Loucy (cell line): ENCODE data around the gene ZBTB18.

Experiments used
- H2AFZ ChIP-seq: fragments of 200-600 bp; sonication (generic); 2 replicates; pipeline ENCODE4 v1.6.0; 2016; ENCODE audit warnings: antibody characterized with exemption, mild to moderate bottlenecking, low read length, moderate library complexity
- H3F3A ChIP-seq: fragments of 200-600 bp; 2 replicates; pipeline ENCODE4 v1.6.0; 2016; ENCODE audit warnings: antibody characterized with exemption, low read depth, mild to moderate bottlenecking
- H3K27me3 ChIP-seq: fragments of 200-600 bp; sonication (generic); 2 replicates; pipeline ENCODE4 v1.6.1; 2014; ENCODE audit warnings: low read length, mild to moderate bottlenecking; ENCODE audit not compliant: insufficient read depth, poor library complexity, severe bottlenecking
- H3K36me3 ChIP-seq: fragments of 200-600 bp; sonication (generic); 2 replicates; pipeline ENCODE4 v1.6.1; 2016; ENCODE audit warnings: low read length; ENCODE audit not compliant: insufficient read depth
- H3K4me1 ChIP-seq: fragments of 200-600 bp; sonication (generic); 2 replicates; pipeline ENCODE4 v1.5.1; 2014; ENCODE audit warnings: low read length, mild to moderate bottlenecking; ENCODE audit not compliant: insufficient read depth, poor library complexity, severe bottlenecking
- H3K4me2 ChIP-seq: fragments of 200-600 bp; sonication (generic); 2 replicates; pipeline ENCODE4 v1.6.0; 2014; ENCODE audit warnings: antibody characterized with exemption, low read length, low read depth, mild to moderate bottlenecking; ENCODE audit not compliant: poor library complexity, severe bottlenecking
- H3K4me3 ChIP-seq: fragments of 200-600 bp; sonication (generic); 2 replicates; pipeline ENCODE4 v1.5.1; 2014; ENCODE audit warnings: low read length, mild to moderate bottlenecking, mixed read lengths; ENCODE audit not compliant: poor library complexity, severe bottlenecking
- H3K79me2 ChIP-seq: fragments of 200-600 bp; sonication (generic); 2 replicates; pipeline ENCODE4 v1.6.1; 2014; ENCODE audit warnings: low read length; ENCODE audit not compliant: insufficient read depth
- H3K9ac ChIP-seq: fragments of 200-600 bp; sonication (generic); 2 replicates; pipeline ENCODE4 v1.6.0; 2014; ENCODE audit warnings: mild to moderate bottlenecking, low read depth, low read length, moderate library complexity; ENCODE audit not compliant: poor library complexity, severe bottlenecking
- H3K9me2 ChIP-seq: fragments of 200-600 bp; sonication (generic); replicated peaks from 2 replicates; pipeline ENCODE4 v1.6.1; 2016; ENCODE audit warnings: low read depth, low read length, mixed read lengths
- H3K9me3 ChIP-seq: fragments of 200-600 bp; sonication (generic); 2 replicates; pipeline ENCODE4 v1.6.1; 2014; ENCODE audit warnings: mild to moderate bottlenecking, antibody characterized with exemption, low read length, low read depth; ENCODE audit not compliant: insufficient read depth
- H4K20me1 ChIP-seq: fragments of 200-600 bp; sonication (generic); 2 replicates; pipeline ENCODE4 v1.6.0; 2014; ENCODE audit warnings: antibody characterized with exemption, low read length, mild to moderate bottlenecking; ENCODE audit not compliant: insufficient read depth, poor library complexity, severe bottlenecking
- CTCF ChIP-seq: fragments of 200-600 bp; sonication (generic); conservative IDR thresholded peaks from 2 replicates; pipeline ENCODE4 v1.5.1; 2014; ENCODE audit warnings: mild to moderate bottlenecking, antibody characterized with exemption, low read length
- EZH2phosphoT487 ChIP-seq: fragments of 200-600 bp; IDR thresholded peaks from 2 replicates; pipeline ENCODE4 v1.6.1; 2018; ENCODE audit warnings: antibody characterized with exemption, mild to moderate bottlenecking, moderate library complexity, borderline replicate concordance

The ZBTB18 gene

GRCh38 chr1:244083383-244083943, 32.4 kb downstream of the ZBTB18 start:
- Histone ChIP-seq H3K4me3 (no peak overlapping the region), H2AFZ (no peak overlapping the region)

GRCh38 chr1:244084763-244085162, 33.7 kb downstream of the ZBTB18 start:
- Histone ChIP-seq H3K4me2 (no peak overlapping the region), H3K9ac (no peak overlapping the region), H3F3A (no peaks in the 10 kb centered on the region), H3K9me3 (no peaks in the 10 kb centered on the region), H4K20me1 (no peaks in the 10 kb centered on the region), H3K4me1 (no peaks in the 10 kb centered on the region), H3K9me2 (no peaks in the 10 kb centered on the region), H2AFZ (no peak overlapping the region), H3K27me3 (no peaks in the 10 kb centered on the region), H3K79me2 (no peaks in the 10 kb centered on the region), H3K4me3 (no peak overlapping the region), H3K36me3 (no peaks in the 10 kb centered on the region)
- no peak for TF ChIP-seq CTCF
- TF ChIP-seq EZH2phosphoT487, result no peak

More at GRCh38 chr1:244083383-244083943, 32.4 kb downstream of the ZBTB18 start:
- H3K9me2 ChIP-seq, result no peaks in the 10 kb centered on the region
- H3K4me1 ChIP-seq, result no peaks in the 10 kb centered on the region
- no peak overlapping the region for H3K9ac ChIP-seq
- no peaks in the 10 kb centered on the region for H3K36me3 ChIP-seq
- TF ChIP-seq CTCF (no peak), EZH2phosphoT487 (no peak)
- no peaks in the 10 kb centered on the region for H3K79me2 ChIP-seq
- H3K4me2 ChIP-seq, result no peak overlapping the region
- no peaks in the 10 kb centered on the region for H3K9me3 ChIP-seq
- no peaks in the 10 kb centered on the region for H3F3A ChIP-seq
- H4K20me1 ChIP-seq, result no peaks in the 10 kb centered on the region
- H3K27me3 ChIP-seq, result no peaks in the 10 kb centered on the region

- H4K20me1 ChIP-seq, result no peaks in the 10 kb centered on the region
- H3K27me3 ChIP-seq, result no peaks in the 10 kb centered on the region
- H3K79me2 ChIP-seq, result no peaks in the 10 kb centered on the region
- no peaks in the 10 kb centered on the region for H3K9me3 ChIP-seq
- H2AFZ ChIP-seq, result no peak overlapping the region
- TF ChIP-seq CTCF (no peak), EZH2phosphoT487 (no peak)
- H3K4me3 ChIP-seq, result no peak overlapping the region
- no peak overlapping the region for H3K4me2 ChIP-seq
- H3K4me1 ChIP-seq, result no peaks in the 10 kb centered on the region
- no peaks in the 10 kb centered on the region for H3K36me3 ChIP-seq
- H3K9me2 ChIP-seq, result no peaks in the 10 kb centered on the region
- no peak overlapping the region for H3K9ac ChIP-seq
- H3F3A ChIP-seq, result no peaks in the 10 kb centered on the region
Measured at GRCh38 chr1:244085891-244086290, 34.8 kb downstream of the ZBTB18 start.
